Gastrocnemius medialis (tissue), 4 donors: ENCODE data around the gene TALDO1.

Source experiments
- CTCF ChIP-seq, 5 experiments: fragments of 450-650 bp in 3 of 5; fragments of 200-600 bp in 2 of 5; sonication (generic) in 2 of 5; IDR thresholded peaks in 4 of 5; conservative IDR thresholded peaks in 1 of 5; 1 replicate in 4 of 5; 2 replicates in 1 of 5; pipeline ENCODE4 v1.5.1; 2016 to 2019; ENCODE audit warnings: antibody characterized with exemption in 5 of 5, mild to moderate bottlenecking in 3 of 5, moderate library complexity in 3 of 5
- POLR2A ChIP-seq, 2 donors: fragments of 450-650 bp; IDR thresholded peaks; one replicate each; pipeline ENCODE4 v1.6.1; 2017; ENCODE audit warnings: antibody characterized with exemption in 2 of 2, mild to moderate bottlenecking in 2 of 2, moderate library complexity in 2 of 2

DNA sequence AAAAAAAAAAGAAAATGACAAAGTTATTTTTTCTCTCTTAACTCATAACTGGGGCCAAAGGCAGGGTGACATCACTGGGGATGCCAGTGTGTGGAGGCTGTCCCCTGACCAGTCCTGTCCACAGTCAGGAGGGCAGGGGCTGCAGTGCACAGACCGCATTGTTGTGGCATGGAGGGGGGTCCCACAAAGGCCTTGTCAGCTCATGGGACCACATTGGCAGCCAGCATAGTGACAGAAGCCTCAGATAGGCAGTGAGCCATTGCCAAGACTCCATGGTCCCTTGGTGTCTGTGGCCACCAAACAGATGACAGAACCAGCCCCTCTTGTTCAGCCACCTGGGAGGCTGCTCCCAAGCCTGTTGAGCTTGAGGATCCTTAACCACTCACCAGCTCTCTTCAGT lies 47.5 kb upstream of the TALDO1 start:
- TF ChIP-seq CTCF (IDR thresholded peaks at IDR 0.05 in 4 of 5, conservative IDR thresholded peaks at IDR 0.05 in 1 of 5) (no peak), POLR2A (IDR thresholded peaks at IDR 0.05) (no peak)
